ENCODE results near the gene RHOC. TPM values are rescaled to one million over a fixed set of nuclear protein-coding genes. Genes with fewer than 3 reads are reported as not detected.

Gene RHOC
- total RNA-seq, 1 experiment from 2014 or later = 405 TPM

DNA sequence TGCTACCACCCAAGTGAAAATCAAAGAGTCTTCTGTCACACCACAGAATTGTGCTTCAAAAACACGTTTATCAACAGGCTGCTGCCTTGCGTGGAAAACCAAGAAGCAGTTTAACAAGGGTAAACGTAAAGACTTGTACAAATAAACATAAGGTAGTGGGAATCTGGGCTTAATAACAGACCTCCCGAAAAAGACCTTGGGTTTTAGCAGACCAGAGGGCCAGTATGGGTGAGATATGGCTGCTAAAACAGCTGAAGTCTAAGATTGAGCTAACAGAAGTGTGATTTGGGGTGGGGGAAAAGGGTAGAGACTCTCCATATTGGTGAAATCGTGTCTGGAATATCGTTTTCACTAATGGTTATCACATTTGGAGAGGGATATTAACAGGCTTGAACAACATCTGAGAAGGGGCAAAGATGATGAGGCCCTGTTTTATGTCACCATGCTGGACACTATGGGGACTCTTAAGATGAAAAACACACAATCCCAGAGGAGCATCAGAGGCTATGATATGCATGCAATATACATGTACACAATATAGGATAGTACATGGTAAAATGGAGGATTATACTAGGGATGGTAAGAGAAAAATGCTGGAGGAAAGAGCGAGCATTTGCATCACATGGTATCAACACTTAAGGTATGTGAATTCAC, 31.1 kb downstream of the RHOC start:
- Histone ChIP-seq H3K27ac (ENCODE audit: low read length) (no peak overlapping the region), H2AFZ (ENCODE audit: low read length) (peak overlapping the region; percentile 83), H3K4me2 (ENCODE audit: low read length) (peak overlapping the region; percentile 100), H3K4me3 (ENCODE audit: low read length) (peak overlapping the region; percentile 99), H3K27me3 (ENCODE audit: low read length) (no peaks in the 10 kb centered on the region), H3K9me3 (ENCODE audit: low read length) (no peaks in the 10 kb centered on the region), H3K79me2 (ENCODE audit: low read length) (peaks cover 30% of the 10 kb centered on the region), H3K4me1 (ENCODE audit: insufficient read depth, low read length) (peaks cover 24% of the 10 kb centered on the region), H3K9ac (ENCODE audit: low read length) (peak overlapping the region; percentile 85), H3K36me3 (ENCODE audit: low read depth, low read length) (peaks cover 6% of the 10 kb centered on the region; the same call in 1 of the 2 replicates), H4K20me1 (ENCODE audit: low read length) (no peaks in the 10 kb centered on the region), H3K9me2 (replicated peaks; ENCODE audit: low read length) (no peaks in the 10 kb centered on the region), H3F3A (ENCODE audit: low read length, unreplicated experiment) (peaks cover 7% of the 10 kb centered on the region)
- no peak for DNase-seq
- no peak for ATAC-seq
- intact Hi-C loops (cut with micrococcal nuclease) = no loop called here
- ChIA-PET POLR2A (ENCODE audit: unreplicated experiment) (no interaction called here), CTCF (interaction anchor here (2.1 kb wide), 1 partner anchor 32 kb away, joined by 7 read pairs; no protein-coding TSS in a partner anchor)
- no peak for TF ChIP-seq EZH2phosphoT487 (IDR thresholded peaks at IDR 0.05; ENCODE audit: borderline replicate concordance, low read length)
- TF ChIP-seq, protein P1, sequence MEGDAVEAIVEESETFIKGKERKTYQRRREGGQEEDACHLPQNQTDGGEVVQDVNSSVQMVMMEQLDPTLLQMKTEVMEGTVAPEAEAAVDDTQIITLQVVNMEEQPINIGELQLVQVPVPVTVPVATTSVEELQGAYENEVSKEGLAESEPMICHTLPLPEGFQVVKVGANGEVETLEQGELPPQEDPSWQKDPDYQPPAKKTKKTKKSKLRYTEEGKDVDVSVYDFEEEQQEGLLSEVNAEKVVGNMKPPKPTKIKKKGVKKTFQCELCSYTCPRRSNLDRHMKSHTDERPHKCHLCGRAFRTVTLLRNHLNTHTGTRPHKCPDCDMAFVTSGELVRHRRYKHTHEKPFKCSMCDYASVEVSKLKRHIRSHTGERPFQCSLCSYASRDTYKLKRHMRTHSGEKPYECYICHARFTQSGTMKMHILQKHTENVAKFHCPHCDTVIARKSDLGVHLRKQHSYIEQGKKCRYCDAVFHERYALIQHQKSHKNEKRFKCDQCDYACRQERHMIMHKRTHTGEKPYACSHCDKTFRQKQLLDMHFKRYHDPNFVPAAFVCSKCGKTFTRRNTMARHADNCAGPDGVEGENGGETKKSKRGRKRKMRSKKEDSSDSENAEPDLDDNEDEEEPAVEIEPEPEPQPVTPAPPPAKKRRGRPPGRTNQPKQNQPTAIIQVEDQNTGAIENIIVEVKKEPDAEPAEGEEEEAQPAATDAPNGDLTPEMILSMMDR (conservative IDR thresholded peaks at IDR 0.05; ENCODE audit: low read depth, low read length) = no peak
- TF ChIP-seq EZH2 (IDR thresholded peaks at IDR 0.05; ENCODE audit: low read length, unreplicated experiment) = no peak
- BruUV-seq (replicated peaks) = TSS peak; percentile 18

DNA sequence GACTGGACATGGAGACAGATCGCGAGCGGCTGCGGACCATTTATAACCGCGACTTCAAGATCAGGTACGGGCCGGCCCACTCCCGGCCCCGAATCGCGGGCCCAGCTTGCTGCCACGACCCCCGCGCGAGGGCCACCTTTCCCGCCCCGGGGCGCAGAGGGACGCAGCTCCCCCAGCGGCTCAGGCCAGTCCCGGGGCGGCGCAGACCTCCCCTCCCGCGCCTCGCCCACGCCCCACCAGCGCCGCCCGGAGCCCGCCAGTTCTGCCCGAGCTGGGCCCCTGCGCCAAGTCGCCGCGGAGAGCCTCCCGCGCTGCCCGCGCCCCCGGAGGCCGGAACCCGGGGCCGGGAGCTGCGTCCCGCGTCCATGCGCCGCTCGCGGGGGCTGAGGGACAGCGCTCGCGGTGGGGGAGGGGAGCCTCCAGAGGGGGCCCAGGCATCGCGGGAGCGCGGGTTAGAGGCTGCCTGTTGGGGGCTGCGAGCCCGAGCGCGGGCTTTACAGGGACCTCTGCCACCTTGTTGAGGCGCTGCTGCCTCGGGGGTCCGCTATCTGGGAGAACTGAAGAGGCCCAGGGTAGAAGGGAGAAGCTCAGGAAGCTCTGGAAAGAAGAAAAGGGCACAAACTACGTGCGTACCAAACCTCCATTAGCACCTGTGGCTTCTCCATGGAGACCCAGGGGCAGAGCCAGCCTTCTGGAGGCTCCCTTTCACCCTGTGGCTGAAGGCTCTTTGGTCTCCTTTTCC, 31.8 kb downstream of the RHOC start:
- intact Hi-C loops (cut with micrococcal nuclease) = loop anchor here (1.0 to 5.0 kb wide), 3 partner anchors 32 to 283 kb away; partner anchors contain the start of gene RHOC
- Histone ChIP-seq H3K9ac (ENCODE audit: low read length) (peak overlapping the region; percentile 85), H3K9me2 (replicated peaks; ENCODE audit: low read length) (no peaks in the 10 kb centered on the region), H3K79me2 (ENCODE audit: low read length) (peaks cover 30% of the 10 kb centered on the region), H2AFZ (ENCODE audit: low read length) (peak overlapping the region; percentile 83), H3F3A (ENCODE audit: low read length, unreplicated experiment) (peaks cover 7% of the 10 kb centered on the region), H3K9me3 (ENCODE audit: low read length) (no peaks in the 10 kb centered on the region), H3K4me3 (ENCODE audit: low read length) (peak overlapping the region; percentile 99), H4K20me1 (ENCODE audit: low read length) (no peaks in the 10 kb centered on the region), H3K27me3 (ENCODE audit: low read length) (no peaks in the 10 kb centered on the region), H3K4me2 (ENCODE audit: low read length) (peak overlapping the region; percentile 100), H3K27ac (ENCODE audit: low read length) (peak overlapping the region; percentile 53), H3K36me3 (ENCODE audit: low read depth, low read length) (peaks cover 11% of the 10 kb centered on the region; the same call in 1 of the 2 replicates), H3K4me1 (ENCODE audit: insufficient read depth, low read length) (peaks cover 24% of the 10 kb centered on the region)
- TF ChIP-seq EZH2 (IDR thresholded peaks at IDR 0.05; ENCODE audit: low read length, unreplicated experiment) = no peak
- TF ChIP-seq, protein P1 (conservative IDR thresholded peaks at IDR 0.05; ENCODE audit: low read depth, low read length) = no peak; the same call in 1 of the 2 replicates
- no peak for TF ChIP-seq EZH2phosphoT487 (IDR thresholded peaks at IDR 0.05; ENCODE audit: borderline replicate concordance, low read length)
- ChIA-PET CTCF (interaction anchor here (2.1 kb wide), 1 partner anchor 33 kb away, joined by 7 read pairs; no protein-coding TSS in a partner anchor), POLR2A (ENCODE audit: unreplicated experiment) (interaction anchor here (0.6 kb wide), 2 partner anchors 131 to 1084 kb away, joined by 3 to 7 read pairs; partner anchors contain the start of gene PHTF1)
- ATAC-seq (peak; percentile 56), DNase-seq (peak; percentile 29)
- no TSS peak for BruUV-seq (replicated peaks)
